Bronchial epithelial cell (primary cell): ENCODE data around the gene RHOF. TPM values are rescaled to one million over a fixed set of nuclear protein-coding genes. Genes with fewer than 3 reads are reported as not detected.
A peak's percentile ranks its signal among the peaks of the same experiment; 100 is the strongest.

ENCODE experiments used
- DNase-seq: peaks from one replicate; pipeline ENCODE4 v3.0.0-alpha.2; 2010; ENCODE audit warnings: low read depth
- FAIRE-seq: peaks from 2 replicates; lab custom pipeline; 2011; peaks lifted over from hg19 to GRCh38; lab: Jason Lieb, UNC
- H3K27me3 ChIP-seq: 2 replicates; pipeline ENCODE4 v1.5.1; 2011; ENCODE audit warnings: low read length; ENCODE audit not compliant: control insufficient read depth, insufficient read depth
- H3K36me3 ChIP-seq: 2 replicates; pipeline ENCODE4 v1.5.1; 2011; ENCODE audit warnings: low read length; ENCODE audit not compliant: control insufficient read depth, insufficient read depth
- H3K4me3 ChIP-seq: 2 replicates; pipeline ENCODE4 v1.5.1; 2011; ENCODE audit warnings: mild to moderate bottlenecking, low read depth, low read length, control low read depth
- CTCF ChIP-seq: IDR thresholded peaks from 2 replicates; pipeline ENCODE4 v1.5.1; 2011; ENCODE audit warnings: mild to moderate bottlenecking, moderate library complexity, low read length, control low read depth, inconsistent platforms; ENCODE audit not compliant: insufficient read depth, severe bottlenecking
- total RNA-seq: library from RNA; depleted of rRNA; stranded (reverse); fragments of >200 nt; gene quantifications from 2 replicates; pipeline ENCODE4 v1.2.1, GENCODE V29; 2014

Gene RHOF
- total RNA-seq: 15.5 and 27.7 TPM in 2 replicates

- Histone ChIP-seq H3K4me3 (peak within 1 kb of the TSS; percentile 50), H3K36me3 (peaks cover 10% of the 10 kb centered on the region), H3K27me3 (no peaks in the 10 kb centered on the region)
- TF ChIP-seq CTCF: no peak
- FAIRE-seq: no peak
- DNase-seq: no peak
Measured at GRCh38 chr12:121793440-121793837, at the start of gene RHOF. TSS of gene RHOF (minus strand) at chr12:121793688. CDS start at chr12:121793633, 55 bp downstream.

GRCh38 chr12:121839993-121840761, 46.7 kb upstream of the RHOF start:
- H3K4me3 ChIP-seq: peak overlapping the region; percentile 67
- no peaks in the 10 kb centered on the region for H3K27me3 ChIP-seq
- no peak for TF ChIP-seq CTCF
- FAIRE-seq (no peak), DNase-seq (no peak)
- no peaks in the 10 kb centered on the region for H3K36me3 ChIP-seq

GRCh38 chr12:121839106-121839992, 45.9 kb upstream of the RHOF start:
- no peaks in the 10 kb centered on the region for H3K27me3 ChIP-seq
- H3K36me3 ChIP-seq: no peaks in the 10 kb centered on the region
- peak; percentile 22 for TF ChIP-seq CTCF
- no peak for FAIRE-seq
- peak; percentile 91 for DNase-seq
- H3K4me3 ChIP-seq: peak overlapping the region; percentile 67

GRCh38 chr12:121838126-121838525, 44.6 kb upstream of the RHOF start:
- H3K4me3 ChIP-seq: no peak overlapping the region
- no peak for TF ChIP-seq CTCF
- DNase-seq (peak; percentile 46), FAIRE-seq (no peak)
- no peaks in the 10 kb centered on the region for H3K27me3 ChIP-seq
- no peaks in the 10 kb centered on the region for H3K36me3 ChIP-seq

- no peaks in the 10 kb centered on the region for H3K36me3 ChIP-seq
- H3K4me3 ChIP-seq: no peak overlapping the region
- no peak for FAIRE-seq
- no peak for TF ChIP-seq CTCF
- DNase-seq: no peak
- no peaks in the 10 kb centered on the region for H3K27me3 ChIP-seq
Measured at GRCh38 chr12:121837680-121838079, 44.2 kb upstream of the RHOF start.
